SK-N-SH (cell line): ENCODE measurements around the gene DPEP2NB.

ENCODE experiments used
- EP300 ChIP-seq, 2 experiments: IDR thresholded peaks; 2 replicates each; pipeline versions ENCODE4 v1.4.0 to v1.6.1; 2012; ENCODE audit warnings: borderline replicate concordance in 1 of 2, low read depth in 1 of 2, low read length in 1 of 2
- POLR2AphosphoS5 ChIP-seq: IDR thresholded peaks from 2 replicates; pipeline ENCODE4 v1.6.1; 2012; ENCODE audit warnings: low read depth, low read length
- TF ChIP-seq, protein P1 (sequence below): fragments of 200-600 bp; sonication (generic); IDR thresholded peaks from 2 replicates; pipeline ENCODE4 v1.6.1; 2017; ENCODE audit warnings: antibody characterized with exemption, mild to moderate bottlenecking, moderate library complexity

DNA sequence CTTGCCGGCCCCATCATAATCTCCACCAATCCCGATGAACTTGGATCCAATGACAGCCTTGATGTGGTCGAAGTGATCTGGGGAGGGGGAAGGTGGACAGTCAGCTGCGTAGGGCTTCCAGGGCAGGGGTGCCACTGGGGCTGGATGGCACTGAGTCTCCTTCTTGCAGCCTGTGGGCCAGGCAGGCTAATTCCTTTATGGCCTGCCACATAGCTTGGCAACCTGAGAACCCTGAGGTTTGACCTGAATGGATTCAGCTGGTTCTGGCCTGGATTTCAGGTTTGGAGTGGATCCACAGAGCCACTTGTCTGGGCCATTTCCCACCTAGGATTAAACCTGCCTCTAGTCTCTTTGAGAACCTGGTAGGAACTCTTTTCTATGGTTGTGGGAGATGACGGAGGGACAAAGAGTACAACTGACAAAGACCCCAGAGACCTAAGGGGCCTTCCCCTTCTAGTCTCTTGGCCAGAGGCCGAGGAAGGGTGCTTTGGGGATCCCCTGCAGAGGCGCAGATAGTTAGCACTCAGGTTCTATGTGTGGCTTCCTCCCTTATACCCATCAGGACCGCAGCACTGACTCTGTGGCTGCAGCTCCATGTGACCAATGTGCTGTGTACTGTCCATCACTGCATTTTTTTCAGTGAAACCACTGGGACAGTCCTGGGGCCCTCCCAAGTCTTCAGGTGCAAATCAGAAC is 26.2 kb downstream of the DPEP2NB start:
- TF ChIP-seq POLR2AphosphoS5 (no peak), EP300 (IDR thresholded peaks at IDR 0.05; ENCODE audit: borderline replicate concordance in 1 of 2, low read depth in 1 of 2, low read length in 1 of 2) (no peak)
- TF ChIP-seq, protein P1, sequence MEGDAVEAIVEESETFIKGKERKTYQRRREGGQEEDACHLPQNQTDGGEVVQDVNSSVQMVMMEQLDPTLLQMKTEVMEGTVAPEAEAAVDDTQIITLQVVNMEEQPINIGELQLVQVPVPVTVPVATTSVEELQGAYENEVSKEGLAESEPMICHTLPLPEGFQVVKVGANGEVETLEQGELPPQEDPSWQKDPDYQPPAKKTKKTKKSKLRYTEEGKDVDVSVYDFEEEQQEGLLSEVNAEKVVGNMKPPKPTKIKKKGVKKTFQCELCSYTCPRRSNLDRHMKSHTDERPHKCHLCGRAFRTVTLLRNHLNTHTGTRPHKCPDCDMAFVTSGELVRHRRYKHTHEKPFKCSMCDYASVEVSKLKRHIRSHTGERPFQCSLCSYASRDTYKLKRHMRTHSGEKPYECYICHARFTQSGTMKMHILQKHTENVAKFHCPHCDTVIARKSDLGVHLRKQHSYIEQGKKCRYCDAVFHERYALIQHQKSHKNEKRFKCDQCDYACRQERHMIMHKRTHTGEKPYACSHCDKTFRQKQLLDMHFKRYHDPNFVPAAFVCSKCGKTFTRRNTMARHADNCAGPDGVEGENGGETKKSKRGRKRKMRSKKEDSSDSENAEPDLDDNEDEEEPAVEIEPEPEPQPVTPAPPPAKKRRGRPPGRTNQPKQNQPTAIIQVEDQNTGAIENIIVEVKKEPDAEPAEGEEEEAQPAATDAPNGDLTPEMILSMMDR = no peak
